GM19025 (cell line): Measurements from ENCODE around the gene FBXO41.
"Not testable (repeated sequence)": the region's sequence is repeated elsewhere in the genome, so short reads cannot be mapped to it uniquely, and the experiment has no call there.

Experiments
- ATAC-seq: cut with Tn5 transposase; IDR thresholded peaks from one replicate; pipeline ENCODE4 v1.9.1; 2021; ENCODE audit warnings: mild to moderate bottlenecking, low read depth, moderate library complexity; ENCODE audit not compliant: unreplicated experiment

FBXO41 gene

DNA sequence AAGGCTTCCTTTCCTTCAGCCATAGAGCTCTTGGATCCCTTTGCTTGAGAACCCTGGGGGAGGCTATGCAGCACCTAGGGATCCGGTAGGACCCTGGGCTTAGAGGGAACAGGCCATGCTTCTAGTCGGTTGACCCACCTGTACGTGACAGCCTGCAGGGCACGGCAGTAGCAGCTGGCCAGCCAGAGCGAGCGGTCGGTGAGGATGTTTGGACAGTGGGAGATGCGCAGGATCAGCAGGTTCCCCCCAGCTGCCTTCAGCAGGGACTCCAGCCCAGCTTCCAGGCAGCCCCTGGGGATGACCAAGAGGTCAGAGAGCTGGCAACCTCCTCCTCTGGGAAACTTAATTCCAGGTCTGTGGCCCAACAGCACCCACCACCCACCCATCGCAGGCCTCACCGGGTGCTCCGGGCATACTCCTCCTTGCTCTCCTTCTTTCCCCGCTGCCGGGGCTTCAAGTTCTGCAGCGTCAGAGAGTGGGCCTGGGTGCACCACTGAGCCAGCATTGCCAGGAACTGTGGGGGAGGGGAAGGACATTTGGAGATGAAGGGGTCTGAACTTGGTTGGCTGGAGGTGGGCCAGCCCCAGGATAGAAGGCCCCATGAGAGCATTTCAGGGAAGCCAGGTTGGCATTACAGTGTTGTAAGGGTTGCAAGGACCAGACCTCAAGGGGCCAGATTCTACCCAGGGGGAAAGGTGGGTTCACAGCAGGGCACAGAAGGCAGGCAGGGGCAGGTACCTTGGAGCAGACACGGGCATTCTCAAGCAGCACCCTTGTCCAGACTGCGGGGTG lies 20.5 kb downstream of the FBXO41 start:
- no peak for ATAC-seq

DNA sequence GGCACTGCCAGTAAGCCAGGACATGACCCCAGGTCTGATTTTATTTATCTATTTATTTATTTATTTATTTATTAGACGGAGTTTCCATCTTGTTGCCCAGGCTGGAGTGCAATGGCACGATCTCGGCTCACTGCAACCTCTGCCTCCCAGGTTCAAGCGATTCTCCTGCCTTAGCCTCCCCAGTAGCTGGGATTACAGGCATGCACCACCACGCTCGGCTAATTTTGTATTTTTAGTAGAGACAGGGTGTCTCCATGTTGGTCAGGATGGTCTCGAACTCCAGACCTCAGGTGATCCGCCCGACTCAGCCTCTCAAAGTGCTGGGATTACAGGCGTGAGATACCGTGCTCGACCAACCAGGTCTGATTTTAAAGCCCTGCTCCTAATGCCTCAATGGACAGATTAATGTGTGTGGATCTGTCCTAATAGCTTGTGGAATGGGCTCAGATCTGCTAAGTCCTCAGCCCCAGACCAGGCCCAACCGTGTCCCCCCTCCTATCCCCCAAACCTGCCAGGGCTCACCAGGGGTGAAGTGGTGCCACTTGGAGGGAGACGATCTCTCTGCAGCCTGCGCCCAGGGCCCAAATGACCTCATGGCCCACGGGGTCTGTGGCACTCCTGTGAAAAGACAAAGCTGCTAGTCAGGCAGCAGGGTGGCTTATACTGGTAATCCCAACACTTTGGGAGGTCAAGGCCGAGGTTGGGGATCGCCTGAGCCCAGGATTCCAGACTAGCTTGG lies 21.4 kb downstream of the FBXO41 start:
- ATAC-seq = not testable (repeated sequence)

DNA sequence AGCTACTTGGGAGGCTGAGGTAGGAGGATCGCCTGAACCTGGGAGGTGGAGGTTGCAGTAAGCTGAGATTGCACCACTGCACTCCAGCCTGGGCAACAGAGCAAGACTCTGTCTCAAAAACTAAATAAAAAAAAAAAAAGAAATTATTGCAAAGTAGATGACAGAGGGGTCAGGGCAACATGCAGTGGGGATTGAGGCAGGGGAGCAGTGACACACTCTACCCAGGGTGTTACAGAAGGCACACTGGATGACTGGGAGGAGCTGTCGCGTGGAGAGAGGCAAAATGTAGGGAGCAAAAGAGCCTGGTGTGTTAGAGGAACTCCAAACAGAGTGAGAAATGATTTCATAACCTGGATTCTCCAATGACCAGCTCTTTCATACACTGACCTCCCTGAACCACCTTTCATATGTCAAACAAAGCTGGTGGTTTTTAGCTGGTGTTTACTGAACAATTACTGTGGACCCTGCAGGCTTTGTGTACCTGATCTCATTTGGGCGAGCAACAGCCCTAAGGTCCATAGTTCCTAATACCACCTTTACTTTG lies 22.1 kb downstream of the FBXO41 start:
- no peak for ATAC-seq

DNA sequence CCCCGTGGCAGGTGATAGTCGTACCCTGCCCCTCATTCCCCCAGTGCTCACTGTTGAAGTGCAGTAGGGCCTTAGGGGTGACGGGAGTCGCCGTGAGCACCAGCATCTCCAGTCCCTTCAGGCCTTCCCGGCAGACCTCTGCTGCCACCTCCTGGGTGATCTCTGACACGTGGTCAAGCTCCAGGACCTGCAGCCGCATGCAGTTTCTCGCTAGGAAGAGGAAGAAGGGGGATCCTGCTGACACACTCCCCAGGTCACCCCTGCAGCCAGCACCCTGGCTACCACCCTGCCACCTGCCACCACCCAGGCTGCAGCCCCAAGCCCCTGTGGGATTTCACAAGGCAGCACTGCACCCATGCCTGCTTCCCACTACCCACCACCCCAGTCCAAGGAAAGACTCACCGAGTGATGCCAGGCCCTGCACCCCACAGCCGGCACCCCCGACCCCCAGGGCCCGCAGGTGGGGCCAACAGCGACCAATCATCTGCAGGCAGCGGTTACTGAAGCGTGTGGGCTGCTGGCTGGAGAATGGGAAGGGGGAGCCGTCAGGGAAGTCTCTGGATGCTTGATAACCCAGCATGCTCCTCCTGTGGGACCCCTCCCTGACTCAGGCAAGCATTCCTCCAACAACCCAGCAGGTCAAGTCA lies 23.8 kb downstream of the FBXO41 start:
- ATAC-seq = no peak

DNA sequence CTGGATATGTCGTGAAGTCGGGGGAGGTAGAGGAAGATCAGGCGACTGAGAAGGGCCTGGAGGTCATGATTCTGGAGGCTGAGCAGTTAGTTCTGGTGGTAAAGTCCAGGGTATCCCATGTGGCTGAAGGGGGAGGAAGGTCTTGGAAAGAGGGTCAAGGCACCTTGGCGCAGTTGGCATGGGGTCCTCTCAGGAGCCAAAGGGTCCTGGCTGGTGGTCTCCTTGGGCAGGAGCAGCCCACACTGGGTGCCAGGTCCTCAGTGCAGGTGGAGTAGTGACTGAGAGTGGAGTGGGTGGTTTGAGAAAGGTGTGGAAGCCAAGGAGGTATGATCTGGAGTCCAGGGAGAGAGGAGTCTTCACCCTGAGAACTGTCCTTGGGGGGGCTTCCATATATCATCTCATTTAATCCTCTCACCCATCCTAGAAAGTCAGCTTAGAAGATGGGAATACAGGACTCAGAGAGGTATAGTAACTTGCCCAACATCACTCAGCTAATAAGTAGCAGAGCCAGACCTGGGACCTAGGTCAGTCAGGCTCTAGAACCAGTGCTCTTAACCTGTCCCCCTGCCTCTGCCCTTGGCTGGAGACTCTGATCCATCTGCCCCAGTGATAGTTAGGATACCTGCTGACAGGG lies 24.5 kb downstream of the FBXO41 start:
- no peak for ATAC-seq

DNA sequence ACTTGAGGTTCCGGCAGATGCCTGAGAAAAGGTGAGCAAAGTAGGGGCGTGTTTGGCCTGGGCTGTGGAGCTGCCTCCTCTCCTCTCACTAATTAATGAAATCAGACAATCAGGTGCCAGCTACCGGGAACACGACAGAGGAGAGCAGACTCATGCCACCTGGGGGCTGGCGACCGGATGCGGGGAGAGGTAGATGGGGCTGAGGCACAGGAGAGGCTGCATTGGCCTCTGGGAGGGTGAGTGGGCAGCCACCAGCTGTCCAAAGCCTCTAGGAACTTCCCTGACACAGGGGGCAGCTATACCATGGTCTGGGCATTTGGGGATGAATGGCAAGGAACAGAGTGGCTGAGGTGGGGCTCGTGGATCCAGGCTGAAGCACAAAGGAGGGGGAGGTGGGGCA lies 25.0 kb downstream of the FBXO41 start:
- ATAC-seq = no peak

DNA sequence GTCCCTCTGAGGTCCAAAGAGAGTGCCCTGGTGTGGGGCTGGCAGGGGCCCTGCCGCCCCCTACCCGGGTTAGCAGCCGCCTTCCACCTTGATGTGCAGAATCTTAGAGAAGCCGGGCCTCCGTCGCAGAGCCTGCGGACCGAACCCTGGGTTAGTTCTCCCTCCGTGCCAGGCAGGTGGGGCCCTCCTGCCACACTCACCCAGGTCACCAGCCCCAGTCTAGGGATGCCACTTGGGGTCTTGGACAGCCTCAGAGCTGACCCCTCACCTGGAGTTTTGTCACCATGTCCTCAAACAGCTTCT lies 25.4 kb downstream of the FBXO41 start:
- no peak for ATAC-seq

DNA sequence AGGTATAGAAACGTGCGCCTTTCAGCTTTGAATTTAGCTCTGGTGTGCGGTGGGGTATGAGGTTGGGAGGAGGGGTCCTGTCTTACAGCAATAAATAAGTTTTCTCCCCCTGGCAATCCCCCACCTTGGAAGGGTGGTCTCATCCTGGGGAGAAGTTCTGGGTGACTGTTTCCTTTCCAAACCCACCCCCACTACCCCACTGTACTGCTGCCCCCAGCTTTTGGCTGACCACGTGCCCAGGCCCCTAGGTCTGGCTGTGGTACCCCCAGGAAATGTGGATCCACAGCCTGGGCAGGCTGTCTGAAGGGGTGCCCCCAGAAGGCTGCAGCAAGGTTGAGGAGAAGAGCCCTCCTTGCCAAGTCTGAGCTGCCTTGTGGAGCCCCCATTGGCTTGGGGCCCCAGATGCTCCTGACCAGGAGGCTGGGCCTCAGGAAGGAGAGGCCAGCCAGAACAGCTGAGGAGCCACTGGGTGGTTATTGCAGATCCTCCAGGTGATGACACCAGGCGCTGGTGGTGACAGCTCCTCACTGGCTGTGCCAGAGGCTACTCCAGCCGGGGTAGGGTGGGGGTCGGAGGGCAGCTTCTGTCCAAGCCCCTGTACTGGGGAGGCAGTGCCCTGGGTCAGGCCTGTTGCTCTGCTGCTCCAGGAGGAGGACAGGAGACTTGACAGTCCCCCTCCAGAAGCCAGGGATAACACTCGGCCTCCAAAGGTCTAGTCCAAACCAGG lies 25.9 kb downstream of the FBXO41 start:
- no peak for ATAC-seq

DNA sequence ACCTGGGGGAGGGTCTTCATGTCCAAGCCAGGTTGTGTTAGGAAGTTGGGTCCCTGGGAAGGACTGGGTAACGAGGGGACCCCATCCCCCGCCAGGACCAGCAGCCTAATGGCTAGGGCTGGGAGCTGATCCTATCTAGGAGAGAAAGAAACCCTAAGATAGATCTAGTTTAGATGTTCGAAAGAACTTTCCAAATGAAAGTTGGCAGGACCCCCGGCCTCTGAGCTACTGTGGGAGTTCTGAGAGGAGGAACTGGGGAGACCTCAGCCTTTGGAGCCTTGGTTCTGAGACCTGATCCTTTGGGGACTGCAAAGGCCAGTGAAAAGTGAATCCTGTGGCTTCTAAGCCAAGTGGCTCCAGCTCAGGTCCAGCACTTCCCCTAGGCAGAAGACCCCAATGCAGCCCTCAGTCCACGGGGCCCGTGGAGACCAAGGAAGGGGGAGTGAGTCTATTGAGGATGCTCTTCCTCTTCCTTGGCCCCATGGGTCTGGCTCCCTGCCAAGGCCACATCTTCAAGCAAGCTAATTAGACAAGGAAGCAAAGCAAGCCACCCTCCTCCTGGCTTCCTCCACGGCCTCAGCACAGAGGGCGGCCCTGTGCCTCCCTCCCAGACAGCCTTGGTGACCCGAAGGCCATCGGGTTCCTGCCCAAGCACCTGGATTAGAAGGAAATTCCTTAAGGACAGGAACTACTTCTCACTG lies 26.7 kb downstream of the FBXO41 start:
- no peak for ATAC-seq

DNA sequence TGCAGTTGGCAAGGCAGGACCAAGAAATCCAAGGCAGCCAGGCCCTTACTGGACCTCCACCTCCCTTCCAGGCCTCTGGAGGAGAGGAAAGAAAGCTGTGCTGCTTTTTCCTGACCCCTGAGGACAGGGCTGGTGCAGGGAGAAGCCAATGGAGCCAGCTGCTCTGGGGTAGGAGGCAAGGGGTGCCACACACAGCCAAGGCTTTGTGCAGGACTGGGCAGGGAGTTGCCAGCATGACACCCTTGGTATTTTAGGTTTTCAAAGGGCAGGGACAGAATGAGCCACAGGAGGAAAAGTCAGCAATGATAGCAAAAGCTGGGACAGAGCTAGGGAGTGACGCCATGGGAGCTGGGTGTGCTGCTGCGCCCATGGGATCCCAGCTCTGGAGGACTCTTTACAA lies 27.3 kb downstream of the FBXO41 start:
- ATAC-seq = no peak

DNA sequence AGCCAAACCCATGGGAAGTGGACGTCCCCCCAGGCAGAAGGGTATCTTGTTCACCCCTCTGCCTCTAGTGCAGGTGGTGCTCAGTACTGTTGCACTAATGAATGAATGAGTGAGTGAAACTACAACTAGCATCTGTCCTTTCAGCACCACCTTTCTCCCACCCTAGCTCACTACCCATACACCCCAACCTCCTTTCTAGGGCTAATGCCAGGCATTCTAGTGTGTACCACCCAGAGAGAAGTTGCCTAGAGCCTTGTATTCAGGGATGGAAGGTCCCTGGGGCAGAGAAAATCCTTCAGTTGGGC lies 27.7 kb downstream of the FBXO41 start:
- no peak for ATAC-seq

DNA sequence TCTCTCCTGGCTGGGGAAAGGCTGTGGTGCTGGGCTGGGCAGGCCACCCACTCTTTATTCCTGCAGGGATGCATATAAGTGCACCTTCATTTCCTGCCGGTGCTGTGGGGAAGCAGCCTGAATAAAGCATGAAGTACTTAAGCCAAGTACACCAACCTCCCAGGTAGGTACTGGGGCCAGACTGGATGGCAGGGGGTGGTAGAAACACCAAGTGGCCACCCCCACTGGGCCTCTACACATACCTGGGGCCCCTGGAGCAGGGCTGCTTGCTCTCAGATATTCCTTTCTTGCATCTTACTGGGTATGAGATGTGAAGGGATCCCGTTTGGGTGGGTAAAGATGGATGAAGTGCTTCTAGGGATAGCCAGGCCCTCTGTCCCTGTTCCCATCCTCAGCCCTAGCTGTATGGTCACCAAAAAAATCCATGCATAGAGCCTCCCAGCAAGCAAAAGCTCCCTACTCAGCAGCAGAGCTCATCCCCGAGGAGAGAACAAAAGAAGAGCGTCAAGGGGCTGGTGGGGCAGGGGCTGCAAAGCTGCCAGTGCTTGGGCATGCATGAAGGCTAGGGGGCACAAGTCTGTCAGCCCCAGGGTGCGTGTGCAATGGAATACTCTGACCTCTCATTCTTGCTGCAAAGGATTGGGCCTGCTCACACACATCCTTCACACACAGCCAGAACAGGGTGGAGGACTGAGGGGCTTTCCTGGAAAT lies 28.2 kb downstream of the FBXO41 start:
- no peak for ATAC-seq

DNA sequence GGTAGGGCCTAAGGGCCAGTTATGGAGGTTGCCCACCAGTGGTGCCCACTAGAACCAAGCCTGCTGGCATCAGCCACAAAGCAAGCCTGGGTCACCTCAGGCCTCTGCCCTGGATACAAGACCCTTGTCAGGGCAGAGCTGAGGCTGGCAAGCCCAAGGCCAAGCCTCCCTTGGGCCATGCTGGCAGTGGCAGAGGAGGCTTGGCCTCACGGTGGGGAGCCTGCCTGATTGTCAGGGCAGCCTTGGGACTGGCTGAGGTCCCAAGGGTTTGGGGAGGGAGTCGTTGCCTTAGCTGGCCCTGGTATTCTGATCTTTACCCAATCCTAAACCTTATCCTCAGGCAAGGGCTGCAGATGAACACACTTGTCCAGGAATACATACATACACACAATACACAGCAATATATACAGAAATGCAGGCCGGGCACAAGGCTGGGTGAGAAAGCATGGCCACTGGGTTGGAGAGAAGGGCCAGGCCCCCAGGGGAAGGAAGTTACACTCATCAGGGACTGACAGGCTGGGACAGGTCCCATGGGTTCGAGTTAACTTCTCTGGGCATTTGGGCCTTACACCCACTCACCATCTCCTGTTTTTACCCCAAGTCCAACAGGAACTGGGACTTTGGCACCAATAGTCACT lies 29.2 kb downstream of the FBXO41 start:
- ATAC-seq = no peak

DNA sequence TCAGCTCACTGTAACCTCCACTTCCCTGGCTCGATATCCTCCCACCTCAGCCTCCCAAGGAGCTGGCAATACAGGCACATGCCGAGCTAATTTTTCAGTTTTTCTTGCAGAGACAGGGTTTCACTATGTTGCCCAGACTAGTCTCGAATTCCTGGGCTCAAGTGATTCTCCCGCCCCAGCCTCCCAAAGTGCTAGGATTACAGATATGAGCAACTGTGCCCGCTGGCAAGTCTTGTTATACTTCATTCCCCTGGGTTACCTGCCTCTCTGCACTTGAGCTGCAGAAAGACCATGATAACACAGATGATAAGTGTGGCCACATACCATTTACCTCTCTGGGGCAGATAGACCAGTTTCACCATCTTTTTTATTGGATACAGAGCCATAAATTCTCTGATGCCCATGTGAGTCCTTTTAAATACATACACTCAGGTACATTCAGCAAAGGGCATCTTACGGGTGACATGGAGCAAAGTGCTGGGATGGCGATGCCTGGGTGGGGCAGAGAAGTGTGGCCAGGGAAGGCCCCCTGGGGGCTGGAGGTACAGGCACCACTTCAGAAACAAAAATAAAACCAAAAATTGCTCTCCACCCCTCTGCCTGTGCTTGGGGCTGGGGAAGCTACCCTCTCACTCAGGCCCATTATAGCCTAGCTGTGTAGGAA lies 29.8 kb downstream of the FBXO41 start:
- no peak for ATAC-seq

DNA sequence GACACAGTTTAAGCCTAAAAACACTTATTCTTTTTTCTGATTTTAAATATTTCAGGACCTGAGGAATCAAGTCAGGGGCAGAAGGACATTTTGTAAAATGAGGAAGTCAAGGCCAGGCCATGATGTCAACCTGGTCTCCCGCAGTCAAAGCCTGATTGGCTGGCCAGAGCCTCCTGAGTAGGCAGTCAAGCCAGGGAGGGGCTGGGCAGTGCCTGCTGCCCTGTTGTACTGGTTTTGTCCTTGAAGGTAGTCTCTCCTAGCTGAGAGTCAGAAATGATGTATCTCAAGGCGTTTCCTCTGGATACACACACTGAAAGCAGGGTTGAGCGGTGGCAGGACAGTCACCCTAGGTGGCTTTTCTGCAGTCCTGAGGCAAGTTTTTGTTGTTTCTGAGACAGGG lies 30.4 kb downstream of the FBXO41 start:
- no peak for ATAC-seq

DNA sequence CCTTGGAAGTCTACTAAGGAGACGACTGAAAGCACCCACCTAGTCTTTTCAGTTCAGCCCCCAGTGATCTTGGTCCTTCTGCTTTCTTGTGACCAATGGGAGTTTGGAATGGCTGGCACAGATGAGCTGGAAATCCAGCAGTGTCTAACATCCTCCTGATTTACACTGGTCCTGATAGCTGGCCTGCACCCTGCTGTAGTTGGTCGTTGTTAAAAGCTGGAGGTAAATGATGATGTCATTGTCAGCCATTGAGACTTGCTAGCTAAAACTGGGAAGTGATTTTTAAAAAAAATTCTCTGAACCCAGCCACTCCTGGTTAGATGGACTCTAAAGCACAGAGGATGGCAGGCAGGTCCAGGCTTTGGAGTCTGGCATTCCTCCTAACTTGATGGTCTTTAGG lies 30.9 kb downstream of the FBXO41 start:
- no peak for ATAC-seq

DNA sequence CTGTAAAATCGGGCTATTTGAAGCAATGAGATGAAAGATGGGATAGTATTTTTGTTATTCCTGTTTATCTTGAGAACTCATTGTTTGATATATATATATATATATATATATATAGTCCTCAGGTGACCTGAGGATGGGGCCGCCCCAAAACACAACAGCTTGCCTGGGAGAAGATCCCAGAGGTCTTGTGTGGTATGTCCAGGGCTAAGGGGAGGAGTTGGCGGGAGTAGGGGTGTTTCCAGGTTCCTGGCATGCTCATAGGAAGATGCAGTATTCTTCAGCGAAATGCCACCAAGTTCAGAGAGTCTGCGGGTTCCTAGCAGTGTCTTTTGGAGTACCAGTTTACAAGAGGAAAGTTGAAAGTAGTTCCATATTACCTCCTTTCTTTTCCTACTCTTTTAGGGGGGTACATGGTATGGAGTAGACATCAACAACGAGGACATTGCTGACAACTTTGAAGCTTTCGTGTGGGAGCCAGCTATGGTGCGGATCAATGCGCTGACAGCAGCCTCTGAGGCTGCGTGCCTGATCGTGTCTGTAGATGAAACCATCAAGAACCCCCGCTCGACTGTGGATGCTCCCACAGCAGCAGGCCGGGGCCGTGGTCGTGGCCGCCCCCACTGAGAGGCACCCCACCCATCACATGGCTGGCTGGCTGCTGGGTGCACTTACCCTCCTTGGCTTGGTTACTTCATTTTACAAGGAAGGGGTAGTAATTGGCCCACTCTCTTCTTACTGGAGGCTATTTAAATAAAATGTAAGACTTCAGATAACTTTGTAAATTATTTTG lies 31.8 kb downstream of the FBXO41 start:
- no peak for ATAC-seq
